HK-2 (cell line): Measurements from ENCODE around the gene CARS1.
"Not testable (repeated sequence)": the region's sequence is repeated elsewhere in the genome, so short reads cannot be mapped to it uniquely, and the experiment has no call there.

Experiments used
- DNase-seq: peaks from one replicate; pipeline ENCODE4 v3.0.0-alpha.2; 2018; ENCODE audit not compliant: unreplicated experiment

Gene CARS1

DNA sequence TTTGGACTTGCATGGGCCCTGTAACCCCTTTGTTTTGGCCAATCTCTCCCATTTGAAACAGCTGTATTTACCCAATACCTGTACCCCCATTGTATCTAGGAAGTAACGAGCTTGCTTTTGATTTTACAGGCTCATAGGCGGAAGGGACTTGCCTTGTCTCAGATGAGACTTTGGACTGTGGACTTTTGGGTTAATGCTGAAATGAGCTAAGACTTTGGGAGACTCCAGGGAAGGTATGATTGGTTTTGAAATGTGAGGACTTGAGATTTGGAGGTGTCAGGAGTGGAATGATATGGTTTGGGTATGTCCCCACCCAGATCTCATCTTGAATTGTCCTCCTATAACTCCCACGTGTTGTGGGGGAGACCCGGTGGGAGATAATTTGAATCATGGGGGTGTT, 6.2 kb upstream of the CARS1 start:
- not testable (repeated sequence) for DNase-seq

DNA sequence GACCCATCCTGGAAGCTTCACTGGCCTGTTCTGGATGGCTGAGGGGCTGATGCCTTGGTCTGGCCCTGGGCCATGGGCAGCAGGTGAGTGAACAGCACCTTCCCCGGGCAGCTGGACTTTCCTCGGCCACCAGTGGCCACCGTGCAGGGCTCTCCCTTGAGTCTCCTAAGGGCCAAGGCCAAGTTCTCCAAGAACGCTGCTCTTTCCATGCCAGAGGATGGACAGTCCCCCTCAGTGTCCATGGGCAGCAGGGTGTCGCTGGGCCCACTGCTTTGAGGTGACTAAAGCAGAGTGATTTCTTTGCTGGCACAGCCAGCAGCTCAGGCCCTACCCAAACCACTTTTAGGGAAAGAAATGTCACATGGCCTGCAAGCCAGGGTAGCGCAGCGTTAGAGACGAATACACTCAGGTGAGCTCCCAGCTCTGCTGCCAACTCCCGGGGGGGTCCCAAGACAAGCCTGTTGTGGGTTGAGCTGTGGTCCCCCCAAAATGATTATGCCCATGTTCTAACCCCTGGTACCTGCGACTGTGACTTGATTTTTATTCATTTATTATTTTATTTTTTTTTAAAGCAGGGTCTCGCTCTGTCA, 3.3 kb upstream of the CARS1 start:
- DNase-seq: no peak

DNA sequence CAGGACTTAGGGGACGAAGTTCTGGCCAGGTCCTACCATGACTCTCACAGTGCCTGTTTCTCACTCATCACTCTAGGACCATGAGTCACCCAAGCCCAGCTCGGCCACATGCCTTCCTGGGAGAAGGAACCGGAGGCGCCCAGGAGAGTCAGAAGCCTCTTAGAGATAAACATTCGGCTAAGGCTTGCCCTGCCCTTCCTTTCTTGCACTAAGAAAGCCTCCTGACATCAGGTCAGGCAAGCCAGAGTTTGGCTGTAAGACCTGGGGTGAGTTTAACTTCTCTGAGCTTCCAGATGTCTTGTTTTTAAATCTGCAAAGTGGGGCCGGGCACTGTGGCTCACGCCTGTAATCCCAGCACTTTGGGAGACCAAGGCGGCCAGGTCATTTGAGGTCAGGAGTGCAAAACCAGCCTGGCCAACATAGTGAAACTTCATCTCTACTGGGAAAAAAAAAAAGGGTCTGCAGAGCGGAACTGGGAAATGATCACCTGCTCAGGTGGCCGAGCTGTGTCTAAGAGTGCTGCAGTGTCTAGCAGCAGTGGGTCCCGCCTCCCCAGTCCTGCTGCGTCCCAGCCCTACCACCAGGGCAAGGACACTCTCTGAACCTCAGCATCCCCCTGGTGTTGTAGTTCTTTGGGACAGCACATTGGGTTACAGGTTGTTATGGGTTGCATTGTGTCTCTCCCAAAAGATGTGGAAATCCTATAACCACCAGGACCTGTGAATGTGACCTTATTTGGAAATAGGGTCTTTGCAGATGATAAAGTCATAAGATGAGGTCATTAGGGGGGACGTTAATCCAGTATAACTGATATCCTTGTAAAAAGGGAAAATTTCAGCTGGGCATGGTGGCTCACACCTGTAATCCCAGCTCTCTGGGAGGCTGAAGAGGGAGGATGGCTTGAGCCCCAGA, 1.8 kb upstream of the CARS1 start:
- DNase-seq: peak; percentile 48

DNA sequence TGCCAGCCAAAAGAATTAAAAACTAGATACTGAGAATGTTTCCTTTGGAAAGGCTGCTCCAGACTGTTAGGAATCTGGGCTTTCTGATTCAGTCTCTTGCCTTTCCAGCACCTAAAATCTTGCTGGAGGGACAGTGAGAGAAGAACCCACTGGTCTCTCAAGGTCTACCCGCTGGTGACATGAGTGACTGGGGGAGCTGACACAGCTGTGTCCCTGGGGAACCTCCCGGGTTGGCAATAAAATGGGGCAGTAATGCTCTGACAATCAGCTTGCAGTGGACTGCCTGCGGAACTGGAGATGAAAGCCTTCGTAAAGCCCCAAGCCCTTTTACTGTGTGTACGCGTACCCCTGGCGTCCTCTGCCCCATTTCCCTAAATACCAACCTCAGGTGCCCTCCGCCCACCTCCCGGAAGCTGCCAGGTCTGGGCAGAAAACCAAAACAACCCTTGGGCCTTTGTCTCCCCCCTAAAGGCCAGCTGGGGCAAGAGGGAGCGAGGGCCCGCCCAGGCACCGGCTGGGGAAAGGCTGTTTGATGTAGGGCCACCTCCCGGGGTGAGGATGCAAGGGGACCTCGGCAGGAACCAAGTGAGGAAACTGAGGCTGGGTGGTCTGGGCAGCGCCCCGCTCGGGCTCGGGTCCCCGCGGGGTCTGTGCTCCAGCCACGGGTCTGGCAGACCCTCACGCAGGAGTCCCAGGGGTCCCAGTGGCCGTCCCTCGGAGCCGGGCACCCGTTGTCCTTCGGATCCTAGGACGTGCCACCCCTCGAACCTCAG, 741 bp downstream of the CARS1 start:
- DNase-seq: no peak

DNA sequence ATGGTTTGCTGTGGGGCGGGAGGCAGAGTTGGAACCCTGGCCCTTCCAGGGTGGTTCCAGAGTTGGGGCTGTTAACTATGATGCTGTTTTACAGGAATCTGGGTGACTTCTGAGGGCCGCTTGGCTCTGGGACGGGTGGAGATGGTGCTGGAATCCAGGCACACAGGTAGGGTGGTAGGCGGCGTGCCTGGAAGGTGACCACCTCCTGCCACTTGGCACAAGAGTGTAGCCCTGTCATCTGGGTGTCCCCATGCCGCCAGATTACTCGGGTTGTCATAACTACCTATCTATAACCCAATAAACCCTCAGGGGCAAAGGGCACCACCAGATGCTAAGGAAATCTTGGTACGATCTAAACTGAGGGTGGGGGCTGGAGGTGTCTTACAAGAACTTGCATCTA, 1.3 kb downstream of the CARS1 start:
- no peak for DNase-seq

DNA sequence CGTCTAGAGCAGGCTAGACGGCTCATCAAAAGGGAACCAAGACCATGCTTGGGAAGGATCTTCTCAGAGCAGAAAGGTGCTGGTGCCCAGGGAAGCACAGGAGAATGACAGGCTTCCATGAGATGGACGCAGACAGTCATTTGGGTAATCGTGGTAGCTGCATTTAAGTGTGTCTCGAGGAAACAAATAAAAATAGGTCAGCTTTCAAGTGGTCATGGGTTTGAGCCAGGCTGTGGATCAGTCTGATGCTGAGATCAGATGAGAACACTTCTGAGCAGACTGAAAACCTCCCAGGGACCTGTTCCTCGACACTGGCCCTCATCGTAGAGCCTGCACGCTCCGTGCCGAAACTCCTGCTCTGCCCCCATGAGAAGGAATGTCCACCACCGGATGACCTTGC, 4.7 kb downstream of the CARS1 start:
- no peak for DNase-seq

DNA sequence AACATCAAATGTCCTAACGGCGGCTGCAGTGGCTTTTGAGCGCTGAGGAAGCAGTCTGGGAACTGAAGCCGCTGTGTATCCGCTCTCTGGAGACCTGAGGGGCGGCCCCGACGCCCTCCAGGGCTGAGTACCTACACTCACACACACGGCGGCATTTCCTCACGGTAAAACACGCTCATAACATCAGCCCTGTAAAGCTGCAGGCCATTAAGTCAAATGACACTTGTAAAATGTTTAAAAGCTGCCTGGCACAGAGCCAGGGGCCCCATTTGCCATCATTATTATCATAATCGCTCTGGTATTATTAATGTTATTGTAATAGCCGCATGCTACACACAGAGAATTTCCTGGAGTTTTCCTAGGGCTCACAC, 5.1 kb downstream of the CARS1 start:
- no peak for DNase-seq

DNA sequence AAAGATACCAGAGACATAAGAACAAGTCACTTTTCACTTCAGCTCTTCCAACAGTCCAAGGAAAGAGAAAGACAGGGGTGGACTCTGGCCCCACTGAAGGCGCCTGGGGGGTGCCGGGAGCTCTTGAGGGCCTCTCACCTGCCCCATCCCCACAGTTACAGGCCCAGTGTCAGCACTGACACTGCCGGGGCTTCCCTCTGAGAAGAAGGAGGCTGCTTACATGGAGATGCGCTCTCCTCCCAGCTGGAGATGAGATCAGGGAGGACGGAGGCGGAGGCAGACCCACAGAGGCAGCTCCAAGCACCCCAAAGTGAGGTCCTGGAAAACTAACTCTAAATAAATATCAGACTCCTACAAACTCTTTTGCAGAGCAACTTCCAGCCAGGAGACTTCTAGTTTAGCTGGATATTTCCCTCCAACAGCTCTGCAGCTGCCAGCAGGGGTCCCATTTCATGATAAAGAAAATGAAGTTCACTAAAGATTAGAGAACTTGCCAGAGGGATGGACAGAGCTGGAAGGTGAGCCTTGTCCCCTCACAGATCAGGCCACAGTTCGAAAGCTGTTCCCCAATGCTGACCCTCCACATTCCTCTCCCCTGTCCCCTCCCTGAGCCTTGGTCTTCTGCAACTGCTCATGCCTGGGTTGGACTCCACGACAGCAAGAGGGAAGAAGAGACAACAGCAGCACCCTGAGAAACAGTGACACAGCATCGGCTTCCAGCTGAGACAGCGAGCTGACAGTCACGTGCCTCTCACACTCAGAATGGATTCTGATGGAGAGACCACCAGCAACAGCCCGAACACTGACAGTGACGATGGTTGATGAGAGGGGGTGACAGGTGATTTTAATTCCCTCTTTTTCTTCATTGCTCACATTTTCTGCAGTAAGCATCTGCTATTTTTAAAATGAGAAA, 5.8 kb downstream of the CARS1 start:
- DNase-seq: no peak

DNA sequence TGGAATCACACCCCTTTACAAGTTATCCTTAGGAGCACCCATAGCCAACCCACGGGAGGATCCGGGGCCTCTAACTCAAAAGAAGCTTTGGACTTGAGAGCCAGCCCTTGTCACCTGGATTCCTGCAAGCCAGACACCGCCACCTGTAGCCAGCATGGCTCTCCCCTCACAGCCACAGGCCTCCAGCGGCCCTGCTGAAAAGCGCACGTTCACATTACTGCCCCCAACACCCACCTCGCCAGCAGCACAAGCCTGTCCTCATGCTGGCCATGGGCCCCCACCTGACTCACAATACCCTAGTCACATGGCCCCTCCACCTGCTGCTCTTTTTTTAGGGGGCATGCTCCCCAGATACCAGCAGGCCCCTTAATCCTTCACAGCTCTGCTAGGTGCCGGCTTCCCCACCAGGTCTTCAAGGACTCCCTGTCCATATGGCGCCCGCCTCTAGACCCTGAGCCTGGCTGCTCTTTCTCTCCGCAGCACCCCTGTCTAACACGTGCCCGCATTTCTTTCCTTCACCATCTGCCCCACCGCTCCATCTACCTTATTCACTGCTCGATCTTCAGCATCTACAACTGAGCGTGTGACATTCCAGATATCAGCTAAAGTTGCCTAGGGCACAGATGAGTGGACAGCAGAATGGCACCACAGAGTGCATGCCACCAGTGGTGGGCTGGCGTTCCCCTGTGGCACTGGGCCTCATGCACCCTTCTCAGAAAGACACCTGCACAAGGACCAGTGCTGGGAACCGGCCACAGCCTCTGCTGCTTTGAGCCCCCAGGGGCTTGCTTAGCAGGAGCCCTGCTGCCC, 6.6 kb downstream of the CARS1 start:
- DNase-seq: no peak

DNA sequence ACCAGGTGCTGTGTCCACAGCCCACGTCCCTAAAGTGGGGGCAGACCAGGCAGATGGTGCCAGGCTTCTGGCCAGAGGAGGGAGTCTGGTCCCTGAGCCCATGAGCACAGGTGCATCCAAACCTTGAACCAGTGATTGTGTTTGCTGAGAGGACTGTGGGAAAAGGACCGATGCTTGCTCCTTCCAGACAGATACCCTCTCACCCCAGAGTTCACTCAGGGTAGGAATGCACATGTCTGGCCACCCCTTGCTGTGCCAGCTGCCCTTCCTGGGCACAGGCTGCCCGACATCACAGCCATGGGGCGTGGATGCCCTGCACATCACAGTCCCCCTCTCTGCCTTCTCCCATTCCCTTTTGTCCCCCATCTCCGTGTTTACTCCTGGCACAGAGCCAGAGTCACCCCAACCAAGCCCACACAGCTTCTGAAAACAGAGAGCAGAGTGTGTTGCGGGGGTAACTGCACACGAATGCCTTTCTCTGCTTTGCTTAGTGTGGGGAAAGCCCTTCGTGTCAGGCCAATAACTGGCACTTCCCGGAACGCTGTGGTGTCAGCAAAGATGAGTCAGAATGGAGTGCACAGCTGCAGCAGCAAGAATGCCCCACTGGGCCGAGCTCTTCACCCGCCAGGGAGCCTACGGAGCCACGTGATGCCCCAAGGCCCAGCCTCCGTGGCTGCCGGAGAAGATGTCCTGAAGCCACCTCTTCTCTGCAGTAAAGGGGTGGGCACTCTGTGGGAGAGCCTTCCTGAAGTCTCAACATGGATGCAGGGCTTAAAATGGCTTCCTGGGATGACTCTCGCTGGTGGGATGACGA, 7.6 kb downstream of the CARS1 start:
- peak; percentile 85 for DNase-seq

DNA sequence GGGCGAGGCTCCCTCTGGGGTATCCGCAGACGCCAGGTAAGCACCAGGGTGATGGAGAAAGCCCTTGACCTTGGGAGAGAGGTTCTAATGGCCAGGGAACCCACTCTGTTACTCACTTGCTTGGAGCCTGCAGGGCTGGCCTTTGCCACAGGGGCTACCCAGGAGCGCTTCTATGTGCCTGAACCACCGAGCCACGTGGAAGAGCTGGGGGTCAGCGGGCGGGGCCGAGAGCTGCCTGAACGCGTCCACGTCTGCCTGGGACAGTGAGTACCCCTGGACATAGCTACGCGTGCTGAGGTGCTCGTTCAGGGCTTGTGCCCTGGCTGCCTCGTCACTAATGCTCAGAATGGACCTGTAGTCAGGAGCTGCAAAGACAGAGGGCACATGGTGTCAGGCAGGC, 9.6 kb downstream of the CARS1 start:
- DNase-seq: no peak

DNA sequence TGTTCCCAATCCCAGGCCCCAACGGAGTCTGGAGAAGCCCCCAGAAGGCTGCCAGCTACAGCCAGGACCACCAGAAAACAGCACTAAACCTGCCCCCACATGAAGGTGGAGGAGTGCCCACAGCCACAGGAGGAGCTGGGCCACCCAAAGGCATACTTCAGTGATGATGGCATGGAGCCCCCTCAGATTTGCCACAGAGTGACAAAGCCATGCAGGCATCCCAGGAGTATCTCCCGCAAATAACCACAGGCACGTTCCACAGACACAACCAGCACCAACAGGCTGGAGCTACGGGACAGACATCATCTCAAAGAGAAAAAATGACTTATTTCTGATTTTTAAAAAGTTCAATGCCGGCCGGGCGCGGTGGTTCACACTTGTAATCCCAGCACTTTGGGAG, 10.6 kb downstream of the CARS1 start:
- no peak for DNase-seq

DNA sequence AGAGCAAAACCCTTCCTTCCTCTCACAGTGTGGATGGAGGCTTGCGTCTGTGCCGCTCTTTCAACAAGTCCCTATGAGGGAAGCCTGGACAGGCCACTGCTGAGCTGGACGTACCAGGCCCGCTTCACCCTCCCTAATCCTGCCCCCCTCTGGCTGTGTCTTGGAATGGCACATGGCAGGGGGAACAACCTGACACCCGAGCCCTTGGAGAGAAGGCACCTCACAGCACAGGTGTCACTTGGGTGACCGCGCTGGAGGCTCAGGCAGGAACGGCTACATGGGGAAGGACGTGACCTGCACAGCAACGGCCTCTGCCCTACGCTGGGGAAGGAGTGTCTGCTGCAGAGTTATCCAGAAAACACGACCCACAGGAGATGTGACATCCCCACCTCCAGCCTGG, 11.0 kb downstream of the CARS1 start:
- DNase-seq: no peak

DNA sequence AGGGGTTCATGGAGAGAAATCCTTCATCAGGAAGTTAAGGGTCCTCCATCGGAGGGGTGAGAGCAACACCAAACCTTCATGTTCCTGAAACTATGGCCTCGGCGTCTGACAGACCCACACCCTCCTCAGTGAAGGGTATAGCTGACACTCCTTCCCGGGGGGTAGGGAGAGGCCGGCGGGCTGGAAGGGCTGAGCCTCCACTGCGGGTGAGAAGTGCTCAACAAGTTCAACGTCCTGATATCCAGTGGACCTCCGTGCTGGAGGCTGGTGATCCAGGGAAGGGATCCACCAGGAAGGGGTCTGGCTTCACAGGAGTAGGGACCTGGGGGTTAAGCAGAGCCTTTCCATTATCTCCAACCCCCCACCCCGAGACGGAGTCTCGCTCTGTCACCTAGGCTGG, 12.3 kb downstream of the CARS1 start:
- no peak for DNase-seq

DNA sequence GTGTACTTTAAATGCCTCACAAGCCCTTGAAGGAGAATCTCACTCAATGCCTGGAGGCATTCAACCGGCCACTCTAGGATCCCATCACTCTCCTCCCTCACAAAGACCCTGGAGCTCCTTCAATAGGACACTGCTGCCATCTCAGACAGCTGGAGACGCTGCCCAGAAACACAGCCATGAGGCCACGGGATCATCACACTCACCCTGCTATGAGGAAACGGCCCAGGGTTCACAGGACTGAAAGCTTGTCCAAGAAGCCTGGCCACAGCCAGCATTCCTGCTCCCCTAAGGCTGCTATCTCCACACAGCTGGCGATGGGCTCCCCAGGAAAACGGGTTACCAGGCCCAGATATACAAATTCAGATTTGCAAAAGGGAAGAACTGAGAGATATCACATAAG, 13.2 kb downstream of the CARS1 start:
- DNase-seq: no peak

DNA sequence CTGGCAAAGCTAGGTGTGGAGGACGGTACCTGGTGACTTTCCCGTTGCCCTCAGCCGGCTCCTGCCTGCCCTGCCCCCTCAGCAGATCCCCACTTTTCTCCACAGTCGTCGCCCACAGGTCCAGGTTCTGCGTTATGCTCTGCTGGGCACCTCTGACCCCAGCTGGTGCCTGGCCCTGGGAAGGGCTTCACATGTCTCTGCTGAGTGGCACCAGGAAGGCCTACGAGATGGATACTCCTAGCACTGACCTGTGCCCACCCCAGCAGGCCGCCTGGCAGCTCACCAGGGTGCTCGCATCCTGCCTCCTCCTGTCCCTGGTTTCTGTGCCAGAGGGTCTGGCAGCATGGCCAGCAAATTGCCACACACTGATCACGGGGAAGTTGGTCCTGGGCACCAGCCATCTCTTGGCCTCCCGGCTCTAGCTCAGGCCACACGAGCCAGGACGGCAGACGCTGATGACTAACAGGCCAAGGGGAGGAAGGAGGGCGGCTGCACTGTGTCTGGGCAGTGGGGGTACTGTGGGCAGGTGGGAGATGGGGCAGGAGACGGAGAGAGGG, 13.8 kb downstream of the CARS1 start:
- DNase-seq: no peak

DNA sequence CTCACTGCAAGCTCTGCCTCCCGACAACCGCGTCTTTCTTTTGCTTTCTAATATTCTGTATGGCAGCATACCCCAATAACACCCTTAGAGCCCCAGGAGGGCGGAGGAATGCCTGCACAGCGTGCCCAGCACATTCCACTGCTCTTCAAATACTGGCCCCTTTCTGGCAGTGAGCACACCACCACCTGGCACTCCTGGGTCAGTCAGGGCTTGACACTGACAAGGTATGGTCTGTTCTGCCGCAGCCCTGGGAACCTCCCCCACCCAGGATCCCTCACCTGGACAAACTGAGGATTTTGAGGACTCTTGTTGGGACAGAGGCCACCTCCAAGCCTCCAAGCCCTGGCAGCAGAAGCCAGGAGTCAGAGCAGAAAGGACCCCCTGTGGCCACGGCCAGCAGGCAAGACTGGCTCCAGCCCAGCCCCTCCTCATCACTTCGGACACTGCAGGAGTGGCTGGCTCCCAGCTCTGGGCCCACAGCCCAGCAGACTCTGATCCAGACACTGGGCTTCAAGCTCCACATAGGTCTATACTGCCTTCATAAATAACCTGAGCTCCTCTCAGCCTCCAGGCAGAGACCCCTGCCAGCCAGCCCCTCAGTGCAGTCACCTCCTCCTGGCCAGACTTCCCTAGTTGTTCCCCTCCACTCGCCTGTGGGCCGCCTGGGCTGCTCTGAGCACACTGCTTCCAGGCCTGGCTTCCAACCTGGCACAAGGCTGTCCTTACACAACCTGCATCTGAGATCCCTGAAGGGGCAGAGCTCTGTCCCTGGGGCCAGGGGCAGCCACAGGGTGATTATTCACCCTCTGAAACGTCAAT, 14.5 kb downstream of the CARS1 start:
- no peak for DNase-seq

DNA sequence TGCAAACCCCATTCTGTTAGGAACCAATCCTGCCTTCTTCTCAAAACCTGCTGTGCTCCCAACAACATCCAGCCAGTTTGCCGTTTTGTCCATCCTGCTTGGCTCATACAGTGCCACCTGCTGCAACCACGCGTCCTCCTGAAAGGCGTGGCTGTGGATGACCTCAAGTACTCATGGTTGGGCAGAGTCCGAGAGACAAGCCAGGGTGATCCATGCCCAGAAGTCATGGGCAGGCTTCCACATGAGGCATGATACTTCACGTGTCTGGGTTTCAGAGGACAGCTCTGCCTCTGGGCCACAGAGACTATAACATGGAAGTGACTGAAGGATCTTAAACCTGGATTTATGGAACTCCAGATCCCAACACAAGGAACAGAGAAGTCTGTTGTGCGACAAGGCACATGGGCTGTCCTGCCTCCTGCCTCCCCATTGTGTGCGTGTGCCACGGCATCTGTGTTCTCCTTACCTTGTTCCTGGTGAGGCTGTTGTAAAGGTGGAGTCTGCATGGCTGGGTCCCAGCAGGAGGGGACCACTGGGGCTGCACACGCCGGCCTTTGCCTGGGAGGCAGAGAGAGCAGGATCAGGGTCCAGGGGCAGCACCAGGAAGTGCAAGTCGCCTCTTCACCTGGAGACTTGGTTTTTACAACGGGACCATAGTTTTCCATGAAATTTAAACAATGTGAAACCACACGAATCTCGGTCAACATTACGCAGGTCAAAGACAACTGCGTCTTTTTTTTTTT, 15.4 kb downstream of the CARS1 start:
- no peak for DNase-seq
